K562 (cell line): ENCODE measurements around the gene GIMAP1. TPM values are rescaled to one million over a fixed set of nuclear protein-coding genes. Genes with fewer than 3 reads are reported as not detected.
"Not testable (repeated sequence)": the region's sequence is repeated elsewhere in the genome, so short reads cannot be mapped to it uniquely, and the experiment has no call there.

ENCODE experiments used
- ATAC-seq: fragments of 200-7000 bp; cut with Tn5 transposase; 3 replicates; pipeline ENCODE4 v1.9.1; 2020; ENCODE audit warnings: moderate library complexity
- BruUV-seq: library from RNA; stranded (reverse); fragments of 400-500 nt; replicated peaks from 2 replicates; lab custom pipeline; 2021; lab: Mats Ljungman, UMichigan
- CTCF ChIA-PET: fragments of 300-600 bp; formaldehyde crosslinking; extraction: SDS; loops from one replicate; lab custom pipeline; 2021; ENCODE audit warnings: low intra/inter-chr PET ratio; lab: Yijun Ruan, JAX
- POLR2A ChIA-PET: fragments of 300-600, 350-650 bp; sonication (Branson Sonifier 250); formaldehyde crosslinking; extraction: SDS; loops from one replicate; lab custom pipeline; 2021; ENCODE audit warnings: antibody characterized with exemption, inconsistent platforms; lab: Yijun Ruan, JAX
- DNase-seq, 4 experiments: peaks; one replicate each; pipeline versions ENCODE4 v3.0.0 to v3.0.0-alpha.2; 2011 to 2018; ENCODE audit warnings: low spot score in 3 of 4, mixed read lengths in 3 of 4; ENCODE audit errors: extremely low read depth in 1 of 4
- FAIRE-seq: peaks from 2 replicates; lab custom pipeline; 2011; peaks lifted over from hg19 to GRCh38; lab: Jason Lieb, UNC
- H2AFZ ChIP-seq: 2 replicates; pipeline ENCODE4 v1.6.0; 2011; ENCODE audit warnings: low read depth, low read length, control low read depth, inconsistent platforms
- H3K27ac ChIP-seq: fragments of 200-600 bp; 3 replicates; pipeline ENCODE4 v1.8.0; 2011; ENCODE audit warnings: low read depth, mild to moderate bottlenecking, control low read depth, inconsistent platforms, low read length, moderate library complexity, mixed read lengths; ENCODE audit errors: extremely low read depth
- H3K27me3 ChIP-seq, 2 experiments: fragments of 300-600 bp in 1 of 2; 2 replicates in 1 of 2; 3 replicates in 1 of 2; pipeline versions ENCODE4 v1.6.0 to v1.8.0; 2011; ENCODE audit warnings: inconsistent platforms in 2 of 2, low read length in 2 of 2, mild to moderate bottlenecking in 1 of 2, mixed read lengths in 1 of 2, moderate library complexity in 1 of 2; ENCODE audit not compliant: control insufficient read depth in 2 of 2, insufficient read depth in 2 of 2
- H3K36me3 ChIP-seq: fragments of 300-600 bp; 3 replicates; pipeline ENCODE4 v1.8.0; 2011; ENCODE audit warnings: mild to moderate bottlenecking, low read length, inconsistent platforms; ENCODE audit not compliant: control insufficient read depth, insufficient read depth
- H3K4me1 ChIP-seq, 2 experiments: fragments of 200-600 bp in 1 of 2; replicated peaks in 1 of 2; 2 replicates in 1 of 2; 3 replicates in 1 of 2; pipeline versions ENCODE4 v1.5.1 to v1.8.0; 2011; ENCODE audit warnings: inconsistent platforms in 2 of 2, low read length in 2 of 2, mild to moderate bottlenecking in 1 of 2, mixed read lengths in 1 of 2, moderate library complexity in 1 of 2; ENCODE audit not compliant: control insufficient read depth in 2 of 2, insufficient read depth in 2 of 2
- H3K4me2 ChIP-seq: 2 replicates; pipeline ENCODE4 v1.6.1; 2011; ENCODE audit warnings: low read length, control low read depth, inconsistent platforms, mixed read lengths; ENCODE audit not compliant: insufficient read depth
- H3K4me3 ChIP-seq: fragments of 200-600 bp; sonication (generic), shearing (Covaris generic); 2 replicates; pipeline ENCODE4 v1.5.1; 2016; ENCODE audit warnings: control low read depth, inconsistent platforms
- H3K79me2 ChIP-seq: fragments of 200-600 bp; 3 replicates; pipeline ENCODE4 v1.8.0; 2011; ENCODE audit warnings: low read length, inconsistent platforms; ENCODE audit not compliant: control insufficient read depth, insufficient read depth
- H3K9ac ChIP-seq, 2 experiments: 2 replicates each; pipeline versions ENCODE4 v1.6.0 to v1.6.1; 2011; ENCODE audit warnings: low read depth in 2 of 2, low read length in 2 of 2, control low read depth in 1 of 2, inconsistent platforms in 1 of 2, mild to moderate bottlenecking in 1 of 2, mixed read lengths in 1 of 2; ENCODE audit not compliant: insufficient read depth in 1 of 2
- H3K9me1 ChIP-seq: one replicate; pipeline ENCODE4 v1.6.0; 2011; ENCODE audit warnings: inconsistent platforms, mild to moderate bottlenecking, low read length, moderate library complexity; ENCODE audit not compliant: control insufficient read depth, insufficient read depth
- H3K9me3 ChIP-seq: replicated peaks from 2 replicates; pipeline ENCODE4 v1.5.1; 2011; ENCODE audit warnings: low read depth, low read length, inconsistent platforms; ENCODE audit not compliant: control insufficient read depth, insufficient read depth
- H4K20me1 ChIP-seq: replicated peaks from 2 replicates; pipeline ENCODE4 v1.6.1; 2011; ENCODE audit warnings: low read length, inconsistent platforms, mixed read lengths; ENCODE audit not compliant: control insufficient read depth, insufficient read depth
- MAFF ChIP-seq: IDR thresholded peaks from 2 replicates; pipeline ENCODE4 v1.6.1; 2012; ENCODE audit warnings: low read length, improper control_type of control experiment
- MAFG ChIP-seq: fragments of 450-650 bp; conservative IDR thresholded peaks from 2 replicates; pipeline ENCODE4 v1.6.1; 2016; ENCODE audit warnings: missing genetic modification characterization, missing compliant biosample characterization
- MAFK ChIP-seq: IDR thresholded peaks from 2 replicates; pipeline ENCODE4 v1.6.1; 2011; ENCODE audit warnings: low read length, improper control_type of control experiment
- ZNF316 ChIP-seq: fragments of 450-650 bp; IDR thresholded peaks from 2 replicates; pipeline ENCODE4 v1.6.1; 2016
- WGBS: fragments of 100-300 bp; shearing (Covaris generic); methylation state at CpG from one replicate; pipeline ENCODE4 v1.1.6; 2016; ENCODE audit warnings: low coverage, mixed read lengths; ENCODE audit not compliant: insufficient coverage; ENCODE audit errors: missing lambda C conversion rate; 5-methylcytosine and 5-hydroxymethylcytosine counted together
- in situ Hi-C: fragments of 300-500 bp; cut with MboI; formaldehyde crosslinking; loops from 4 replicates; pipeline ENCODE4 v1.15.0; 2018; ENCODE audit warnings: inconsistent platforms, mixed read lengths
- intact Hi-C: fragments of 100-400 bp; cut with micrococcal nuclease; formaldehyde crosslinking; loops from 2 replicates; pipeline ENCODE4 v1.14.2; 2022
- polyA plus RNA-seq, 8 experiments: library from polyadenylated mRNA; depleted of rRNA in 4 of 8; stranded (reverse) in 5 of 8; unstranded in 3 of 8; fragments of >200 nt; fragmentation: Nextera tagmentation in 2 of 8; fragmentation: Illumina TruSeq in 1 of 8; extraction: Ambion mirVana in 2 of 8; extraction: Trizol in 1 of 8; gene quantifications; 2 replicates each; pipeline versions ENCODE4 v1.2.1 to v1.2.3, GENCODE V29; 2011 to 2014; ENCODE audit warnings: inconsistent platforms in 1 of 8, missing spikeins in 1 of 8
- total RNA-seq, 7 experiments: library from RNA; depleted of rRNA in 6 of 7; stranded (reverse); fragments of >200 nt in 6 of 7; fragmentation: Illumina TruSeq in 2 of 7; extraction: Trizol in 2 of 7; gene quantifications; 2 replicates each; pipeline versions ENCODE4 v1.2.1 to v1.2.3, GENCODE V29; 2011 to 2021; ENCODE audit warnings: low replicate concordance in 1 of 7

Gene GIMAP1
- total and polyA plus RNA-seq, 9 of the 15 experiments (the other 6 are each of a cell fraction or from before 2014, with no cell fraction given): 0.04 to 0.13 TPM; not detected in 7

GRCh38 chr7:150676276-150676675 lies 40.1 kb upstream of the GIMAP1 start:
- POLR2A ChIA-PET: not testable (repeated sequence)

GRCh38 chr7:150676854-150677253 lies 39.6 kb upstream of the GIMAP1 start:
- WGBS: 2% methylated on average over 3 of the region's 3 CpGs
- FAIRE-seq, CTCF ChIA-PET: not testable (repeated sequence)

More at GRCh38 chr7:150676276-150676675, 40.1 kb upstream of the GIMAP1 start:
- H3K4me1 ChIP-seq, H3K79me2 ChIP-seq, H3K27ac ChIP-seq: not testable (repeated sequence)
- peak; percentile 46 for TF ChIP-seq MAFK
- peak; percentile 51 for TF ChIP-seq ZNF316
- peak; percentile 30; the same call in 1 of the 2 replicates for TF ChIP-seq MAFG (tag)
- TF ChIP-seq MAFF: peak; percentile 14; the same call in 1 of the 2 replicates
- TF ChIP-seq, all 486 proteins: peak for 4; not testable (repeated sequence) for 482
- CTCF ChIA-PET, H3K4me3 ChIP-seq, FAIRE-seq, H3K27me3 ChIP-seq, H3K4me2 ChIP-seq, H2AFZ ChIP-seq, H4K20me1 ChIP-seq, ATAC-seq, DNase-seq, H3K9ac ChIP-seq, intact Hi-C loops, in situ Hi-C loops, H3K36me3 ChIP-seq, H3K9me1 ChIP-seq, H3K9me3 ChIP-seq, BruUV-seq: not testable (repeated sequence)

GRCh38 chr7:150678601-150679000 lies 37.8 kb upstream of the GIMAP1 start:
- H3K36me3 ChIP-seq, H3K27ac ChIP-seq, H2AFZ ChIP-seq, H3K4me2 ChIP-seq, CTCF ChIA-PET, H3K27me3 ChIP-seq, H4K20me1 ChIP-seq, H3K79me2 ChIP-seq, ATAC-seq, H3K4me1 ChIP-seq, FAIRE-seq, intact Hi-C loops, H3K9me1 ChIP-seq, DNase-seq, in situ Hi-C loops, H3K9me3 ChIP-seq, BruUV-seq, H3K9ac ChIP-seq, H3K4me3 ChIP-seq: not testable (repeated sequence)
- POLR2A ChIA-PET: interaction anchor here (0.6 kb wide), 1 partner anchor 69 kb away, joined by 4 read pairs; no protein-coding TSS in a partner anchor
- 0% methylated on average over 11 of the region's 11 CpGs for WGBS

More at GRCh38 chr7:150676854-150677253, 39.6 kb upstream of the GIMAP1 start:
- ATAC-seq, BruUV-seq, H3K27me3 ChIP-seq, H3K27ac ChIP-seq, H4K20me1 ChIP-seq, H3K9ac ChIP-seq, intact Hi-C loops, H3K36me3 ChIP-seq, H3K4me2 ChIP-seq, H3K9me3 ChIP-seq, POLR2A ChIA-PET, H2AFZ ChIP-seq, H3K79me2 ChIP-seq, H3K4me3 ChIP-seq, H3K4me1 ChIP-seq, H3K9me1 ChIP-seq, DNase-seq, in situ Hi-C loops: not testable (repeated sequence)
